Upper lobe of left lung (tissue), 6 donors: ENCODE results near the gene C4orf36. TPM values are rescaled to one million over a fixed set of nuclear protein-coding genes. Genes with fewer than 3 reads are reported as not detected.
"Not testable (repeated sequence)": the region's sequence is repeated elsewhere in the genome, so short reads cannot be mapped to it uniquely, and the experiment has no call there.

Experiments used
- ATAC-seq, 2 donors: fragments of 200-7000 bp; cut with Tn5 transposase; one replicate each; pipeline ENCODE4 v1.9.1; 2022; ENCODE audit warnings: mild to moderate bottlenecking in 2 of 2, moderate library complexity in 2 of 2; ENCODE audit not compliant: low FRiP score in 2 of 2
- DNase-seq, 2 donors: peaks; one replicate each; pipeline ENCODE4 v3.0.0-alpha.2; 2019 to 2020
- H3K27ac ChIP-seq, 4 donors: fragments of 200-600 bp; sonication (generic); one replicate each; pipeline ENCODE4 v1.5.1; 2016 to 2019
- H3K27me3 ChIP-seq, 4 donors: fragments of 200-600 bp; sonication (generic); one replicate each; pipeline ENCODE4 v1.5.1; 2017 to 2019
- H3K36me3 ChIP-seq, 4 donors: fragments of 200-600 bp; sonication (generic); one replicate each; pipeline ENCODE4 v1.5.1; 2016 to 2019
- H3K4me1 ChIP-seq, 4 donors: fragments of 200-600 bp; sonication (generic); one replicate each; pipeline ENCODE4 v1.5.1; 2018 to 2019
- H3K4me3 ChIP-seq, 4 donors: fragments of 200-600 bp; sonication (generic); one replicate each; pipeline ENCODE4 v1.5.1; 2017 to 2019; ENCODE audit warnings: mild to moderate bottlenecking in 2 of 4, moderate library complexity in 1 of 4
- H3K9me3 ChIP-seq, 4 donors: fragments of 200-600 bp; sonication (generic); one replicate each; pipeline ENCODE4 v1.5.1; 2018 to 2019
- CTCF ChIP-seq, 6 experiments: fragments of 450-650 bp in 4 of 6; fragments of 200-600 bp in 2 of 6; sonication (generic) in 2 of 6; IDR thresholded peaks; one replicate each; pipeline ENCODE4 v1.5.1; 2016 to 2019; ENCODE audit warnings: antibody characterized with exemption in 6 of 6
- EP300 ChIP-seq, 4 donors: sonication (generic); formaldehyde crosslinking; IDR thresholded peaks; one replicate each; pipeline ENCODE4 v1.5.1; 2017; ENCODE audit warnings: antibody characterized with exemption in 4 of 4, control low read depth in 2 of 4
- POLR2A ChIP-seq, 4 donors: fragments of 450-650 bp; IDR thresholded peaks; one replicate each; pipeline ENCODE4 v1.5.1; 2016 to 2017; ENCODE audit warnings: antibody characterized with exemption in 4 of 4, mild to moderate bottlenecking in 2 of 4
- POLR2AphosphoS5 ChIP-seq, 2 donors: sonication (generic); formaldehyde crosslinking; IDR thresholded peaks; one replicate each; pipeline ENCODE4 v1.5.1; 2017; ENCODE audit warnings: antibody characterized with exemption in 2 of 2
- WGBS, 2 donors: methylation state at CpG; one replicate each; pipeline ENCODE4 v1.1.5; 2017 to 2018; 5-methylcytosine and 5-hydroxymethylcytosine counted together
- total RNA-seq, 6 donors: library from RNA; depleted of rRNA in 4 of 6; stranded (reverse); fragments of >200 nt in 4 of 6; gene quantifications; one replicate each; pipeline versions ENCODE4 v1.1.0 to v1.2.1, GENCODE V29; 2016 to 2021
- donor health status: DM: no; HTN: no; CAD: no; lungs with moderate emphysema.
- donor health status: DM: no; HTN: yes; CAD: no; lungs with severe emphysema.

Gene C4orf36
- total RNA-seq, 6 donors from 2014 or later = 0.57 to 7.3 (median 2.4) TPM

GRCh38 chr4:86876894-86877685 is 15.1 kb downstream of the C4orf36 start:
- Histone ChIP-seq H3K27me3 (no peaks in the 10 kb centered on the region), H3K4me3 (no peak overlapping the region), H3K36me3 (no peaks in the 10 kb centered on the region), H3K4me1 (no peaks in the 10 kb centered on the region), H3K27ac (no peak overlapping the region), H3K9me3 (peaks cover 9 to 19% (median 13%) of the 10 kb centered on the region in 4 donors)
- TF ChIP-seq POLR2A (IDR thresholded peaks at IDR 0.05) (no peak), CTCF (IDR thresholded peaks at IDR 0.05) (no peak), EP300 (IDR thresholded peaks at IDR 0.05) (no peak), POLR2AphosphoS5 (IDR thresholded peaks at IDR 0.05) (no peak)
- DNase-seq (no peak), ATAC-seq (no peak)
- WGBS, 2 donors = 86 to 89% methylated on average over 4 of the region's 4 CpGs

DNA sequence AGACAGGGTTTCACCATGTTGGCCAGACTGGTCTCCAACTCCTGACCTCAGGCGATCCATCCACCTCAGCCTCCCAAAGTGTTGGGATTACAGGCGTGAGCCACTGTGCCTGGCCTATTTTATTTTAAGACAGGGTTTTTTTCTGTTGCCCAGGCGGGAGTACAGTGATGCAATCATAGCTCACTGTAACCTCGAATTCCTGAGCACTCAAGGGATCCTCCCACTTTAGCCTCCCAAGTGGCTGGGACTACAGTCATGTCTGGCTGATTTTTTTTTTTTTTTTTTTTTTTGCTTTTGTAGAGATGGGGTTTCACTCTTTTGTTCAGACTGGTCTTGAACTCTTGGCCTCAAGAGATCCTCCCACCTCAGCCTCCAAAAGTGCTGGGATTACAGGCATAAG is 16.8 kb downstream of the C4orf36 start:
- H3K27me3 ChIP-seq, H3K4me3 ChIP-seq, ATAC-seq, H3K36me3 ChIP-seq, DNase-seq, H3K4me1 ChIP-seq, H3K27ac ChIP-seq: not testable (repeated sequence)
- peaks cover 9 to 19% (median 12%) of the 10 kb centered on the region in 4 donors for H3K9me3 ChIP-seq
- whole genome bisulfite sequencing, 2 donors = 87 to 90% methylated on average over 4 of the region's 4 CpGs

DNA sequence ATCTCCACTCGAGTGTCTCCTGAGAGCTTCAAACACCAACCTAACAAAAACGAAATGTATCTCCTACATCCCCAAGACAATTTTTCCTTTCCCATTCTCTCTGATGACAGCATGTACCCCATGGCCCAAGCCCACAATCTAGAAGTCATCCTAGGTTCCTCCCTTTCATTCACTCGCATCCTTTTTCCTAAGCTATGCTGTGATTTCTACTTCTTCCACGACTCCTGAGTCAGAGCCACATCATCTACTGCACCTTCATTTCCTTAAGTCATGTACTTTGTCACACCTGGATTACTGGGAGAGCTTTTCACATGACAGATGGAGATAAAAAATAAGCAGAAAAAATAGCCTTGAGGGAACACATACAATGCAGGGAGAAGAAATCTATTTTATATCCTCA is 20.1 kb downstream of the C4orf36 start:
- no peak overlapping the region for H3K4me3 ChIP-seq
- no peak for TF ChIP-seq POLR2AphosphoS5 (IDR thresholded peaks at IDR 0.05)
- no peak for TF ChIP-seq CTCF (IDR thresholded peaks at IDR 0.05)
- TF ChIP-seq EP300 (IDR thresholded peaks at IDR 0.05) = no peak
- TF ChIP-seq POLR2A (IDR thresholded peaks at IDR 0.05) = no peak
- no peaks in the 10 kb centered on the region for H3K9me3 ChIP-seq
- no peaks in the 10 kb centered on the region for H3K36me3 ChIP-seq
- DNase-seq (no peak), ATAC-seq (no peak)
- 74 to 84% methylated on average over 4 of the region's 4 CpGs for WGBS, 2 donors
- no peaks in the 10 kb centered on the region for H3K4me1 ChIP-seq
- H3K27me3 ChIP-seq = no peaks in the 10 kb centered on the region
- H3K27ac ChIP-seq = no peak overlapping the region

GRCh38 chr4:86870442-86871069 is 21.7 kb downstream of the C4orf36 start:
- no peak overlapping the region for H3K27ac ChIP-seq
- no peak for TF ChIP-seq CTCF (IDR thresholded peaks at IDR 0.05)
- H3K36me3 ChIP-seq = no peaks in the 10 kb centered on the region
- no peaks in the 10 kb centered on the region for H3K27me3 ChIP-seq
- DNase-seq (no peak), ATAC-seq (no peak)
- WGBS, 2 donors = 63 to 76% methylated on average over 8 to 9 of the region's 9 CpGs
- H3K4me1 ChIP-seq = no peaks in the 10 kb centered on the region
- no peak overlapping the region for H3K4me3 ChIP-seq
- H3K9me3 ChIP-seq = no peaks in the 10 kb centered on the region

DNA sequence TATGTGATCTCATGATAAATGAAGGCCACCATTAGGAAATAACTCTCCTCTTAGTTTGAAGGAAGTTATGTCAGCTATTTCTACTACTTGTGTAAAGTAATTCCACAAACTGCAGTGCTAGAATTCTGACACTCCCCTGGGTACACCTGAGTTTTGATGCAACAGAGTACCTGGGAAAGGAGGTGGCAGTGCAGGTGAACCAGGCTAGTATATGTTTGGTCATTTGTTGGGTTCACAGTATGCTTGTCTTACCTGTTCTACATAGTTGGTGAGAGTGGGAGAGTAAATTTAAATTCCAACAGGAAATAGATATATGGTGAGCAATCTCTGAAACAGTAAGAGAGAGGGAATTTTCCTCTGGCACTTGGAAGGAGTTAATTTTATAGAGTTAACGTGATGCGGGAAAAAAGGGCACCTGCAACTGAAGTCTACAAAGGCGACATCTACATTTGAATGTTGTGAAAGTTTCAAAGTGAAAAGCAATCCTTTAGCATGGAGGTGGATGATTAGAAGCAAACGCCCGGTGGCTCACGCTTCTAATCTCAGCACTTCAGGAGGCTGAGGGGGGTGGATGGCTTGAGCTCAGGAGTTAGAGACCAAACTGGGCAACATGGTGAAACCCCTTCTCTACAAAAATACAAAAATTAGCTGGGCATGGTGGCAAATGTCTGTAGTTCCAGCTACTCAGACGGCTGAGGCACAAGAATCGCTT is 34.7 kb downstream of the C4orf36 start:
- peaks cover 0 to 5% (median 0%) of the 10 kb centered on the region in 4 donors for H3K4me1 ChIP-seq
- WGBS, 2 donors = 91% methylated on average over 8 of the region's 8 CpGs
- TF ChIP-seq POLR2AphosphoS5 (IDR thresholded peaks at IDR 0.05) = no peak
- no peak for TF ChIP-seq EP300 (IDR thresholded peaks at IDR 0.05)
- no peak for TF ChIP-seq CTCF (IDR thresholded peaks at IDR 0.05)
- TF ChIP-seq POLR2A (IDR thresholded peaks at IDR 0.05) = no peak
- no peak overlapping the region for H3K4me3 ChIP-seq
- H3K36me3 ChIP-seq = no peaks in the 10 kb centered on the region
- H3K27ac ChIP-seq = no peak overlapping the region
- no peak for DNase-seq
- H3K9me3 ChIP-seq = no peaks in the 10 kb centered on the region
- H3K27me3 ChIP-seq = no peaks in the 10 kb centered on the region
- no peak for ATAC-seq
